H1 (cell line): ENCODE data around the gene SLC2A8. TPM values are rescaled to one million over a fixed set of nuclear protein-coding genes. Genes with fewer than 3 reads are reported as not detected.

Experiments
- CTCF ChIA-PET: fragments of 300-600 bp; sonication (Branson Sonifier 250); formaldehyde crosslinking; loops from one replicate; lab custom pipeline; 2021; ENCODE audit not compliant: partially characterized antibody; lab: Charles Lee
- POLR2A ChIA-PET: fragments of 300-600 bp; sonication (Branson Sonifier 250); formaldehyde crosslinking; loops from one replicate; lab custom pipeline; 2021; ENCODE audit warnings: inconsistent platforms; ENCODE audit not compliant: partially characterized antibody; lab: Charles Lee
- DNase-seq, 2 experiments: peaks; one replicate each; pipeline versions ENCODE4 v3.0.0 to v3.0.0-alpha.2; 2010 to 2022; ENCODE audit warnings: low spot score in 2 of 2, low read depth in 1 of 2, mixed read lengths in 1 of 2
- FAIRE-seq: peaks from 2 replicates; lab custom pipeline; 2011; peaks lifted over from hg19 to GRCh38; lab: Jason Lieb, UNC
- H2AFZ ChIP-seq: 2 replicates; pipeline ENCODE4 v1.8.1; 2012; ENCODE audit warnings: low read length, inconsistent platforms
- H2AK5ac ChIP-seq: 2 replicates; pipeline ENCODE4 v1.6.1; 2013; ENCODE audit warnings: low read depth, low read length
- H2BK120ac ChIP-seq: replicated peaks from 2 replicates; pipeline ENCODE3; 2013; ENCODE audit warnings: low read depth, low read length, inconsistent platforms
- H2BK12ac ChIP-seq: 2 replicates; pipeline ENCODE4 v1.6.1; 2013; ENCODE audit warnings: low read depth, low read length
- H2BK15ac ChIP-seq: 2 replicates; pipeline ENCODE4 v1.6.1; 2013; ENCODE audit warnings: low read length
- H2BK20ac ChIP-seq: 2 replicates; pipeline ENCODE4 v1.6.1; 2013; ENCODE audit warnings: low read length
- H2BK5ac ChIP-seq: 2 replicates; pipeline ENCODE4 v1.6.1; 2013; ENCODE audit warnings: low read depth, low read length
- H3K14ac ChIP-seq: 2 replicates; pipeline ENCODE4 v1.6.1; 2013; ENCODE audit warnings: inconsistent platforms; ENCODE audit not compliant: insufficient read length
- H3K18ac ChIP-seq: 2 replicates; pipeline ENCODE4 v1.6.1; 2013; ENCODE audit warnings: low read length; ENCODE audit errors: extremely low read depth
- H3K23ac ChIP-seq: 2 replicates; pipeline ENCODE4 v1.6.1; 2013; ENCODE audit warnings: inconsistent platforms; ENCODE audit not compliant: insufficient read length
- H3K23me2 ChIP-seq: 2 replicates; pipeline ENCODE4 v1.6.1; 2013; ENCODE audit warnings: low read depth, low read length
- H3K27ac ChIP-seq: 2 replicates; pipeline ENCODE4 v1.6.1; 2011; ENCODE audit warnings: low read depth, low read length, inconsistent platforms
- H3K27me3 ChIP-seq, 4 experiments: replicated peaks in 1 of 4; 1 replicate in 1 of 4; 2 replicates in 3 of 4; pipeline versions ENCODE4 v1.6.1 to v1.8.1; 2011 to 2013; ENCODE audit warnings: low read length in 3 of 4, mild to moderate bottlenecking in 3 of 4, inconsistent platforms in 2 of 4, mixed read lengths in 2 of 4, moderate library complexity in 1 of 4; ENCODE audit not compliant: control insufficient read depth in 3 of 4, insufficient read depth in 3 of 4; ENCODE audit errors: extremely low read depth in 1 of 4
- H3K36me3 ChIP-seq, 4 experiments: 2 replicates each; pipeline versions ENCODE4 v1.6.1 to v1.8.1; 2011 to 2013; ENCODE audit warnings: mild to moderate bottlenecking in 4 of 4, low read length in 3 of 4, moderate library complexity in 2 of 4, control low read depth in 1 of 4, inconsistent platforms in 1 of 4; ENCODE audit not compliant: insufficient read depth in 4 of 4, control insufficient read depth in 2 of 4
- H3K4ac ChIP-seq: replicated peaks from 2 replicates; pipeline ENCODE3; 2013; ENCODE audit warnings: low read length, low read depth, mixed read lengths, inconsistent platforms; ENCODE audit not compliant: insufficient read length
- H3K4me1 ChIP-seq, 4 experiments: replicated peaks in 1 of 4; 1 replicate in 1 of 4; 2 replicates in 3 of 4; pipeline versions ENCODE4 v1.6.1 to v1.8.1; 2011 to 2013; ENCODE audit warnings: low read length in 3 of 4, inconsistent platforms in 2 of 4, mixed read lengths in 1 of 4; ENCODE audit not compliant: insufficient read depth in 4 of 4, control insufficient read depth in 3 of 4
- H3K4me2 ChIP-seq, 2 experiments: 2 replicates each; pipeline versions ENCODE4 v1.6.1 to v1.8.1; 2011 to 2013; ENCODE audit warnings: low read depth in 2 of 2, low read length in 2 of 2, control low read depth in 1 of 2, inconsistent platforms in 1 of 2, mild to moderate bottlenecking in 1 of 2; ENCODE audit not compliant: insufficient read depth in 1 of 2
- H3K4me3 ChIP-seq, 4 experiments: fragments of 200-600, 300-600 bp in 1 of 4; sonication (generic), shearing (Covaris generic), sonication (Bioruptor Twin) in 1 of 4; 2 replicates each; pipeline versions ENCODE4 v1.5.1 to v1.8.1; 2011 to 2016; ENCODE audit warnings: low read length in 4 of 4, low read depth in 3 of 4, control low read depth in 2 of 4, inconsistent platforms in 2 of 4, mild to moderate bottlenecking in 2 of 4, mixed read lengths in 1 of 4, moderate library complexity in 1 of 4; ENCODE audit not compliant: insufficient read depth in 2 of 4; ENCODE audit errors: extremely low read depth in 1 of 4
- H3K56ac ChIP-seq: replicated peaks from 2 replicates; pipeline ENCODE3; 2013; ENCODE audit warnings: low read depth, mild to moderate bottlenecking, mixed read lengths, low read length, inconsistent platforms; ENCODE audit not compliant: insufficient read length
- H3K79me1 ChIP-seq: 2 replicates; pipeline ENCODE4 v1.6.1; 2013; ENCODE audit warnings: low read depth, low read length, control low read depth
- H3K79me2 ChIP-seq, 2 experiments: 2 replicates each; pipeline versions ENCODE4 v1.6.1 to v1.8.1; 2012 to 2013; ENCODE audit warnings: low read length in 2 of 2, mild to moderate bottlenecking in 2 of 2, inconsistent platforms in 1 of 2; ENCODE audit not compliant: insufficient read depth in 2 of 2, control insufficient read depth in 1 of 2
- H3K9ac ChIP-seq, 4 experiments: replicated peaks in 1 of 4; 1 replicate in 1 of 4; 2 replicates in 3 of 4; pipeline versions ENCODE4 v1.6.1 to v1.8.1; 2011 to 2013; ENCODE audit warnings: low read depth in 3 of 4, low read length in 3 of 4, control low read depth in 2 of 4, mild to moderate bottlenecking in 2 of 4, moderate library complexity in 2 of 4, inconsistent platforms in 1 of 4; ENCODE audit errors: extremely low read depth in 1 of 4
- H3K9me3 ChIP-seq, 2 experiments: 2 replicates each; pipeline versions ENCODE4 v1.6.1 to v1.8.1; 2012 to 2013; ENCODE audit warnings: mild to moderate bottlenecking in 2 of 2, moderate library complexity in 2 of 2, control low read depth in 1 of 2, inconsistent platforms in 1 of 2, low read depth in 1 of 2, low read length in 1 of 2, mixed read lengths in 1 of 2; ENCODE audit not compliant: insufficient read depth in 2 of 2
- H4K20me1 ChIP-seq, 2 experiments: replicated peaks in 1 of 2; 2 replicates each; pipeline versions ENCODE3 to v1.8.1; 2011 to 2013; ENCODE audit warnings: inconsistent platforms in 2 of 2, low read length in 2 of 2, mild to moderate bottlenecking in 1 of 2; ENCODE audit not compliant: insufficient read depth in 2 of 2, control insufficient read depth in 1 of 2
- H4K5ac ChIP-seq: 2 replicates; pipeline ENCODE4 v1.6.1; 2013; ENCODE audit warnings: low read length, low read depth, mixed read lengths, inconsistent platforms; ENCODE audit not compliant: insufficient read length
- H4K8ac ChIP-seq: 2 replicates; pipeline ENCODE4 v1.8.0; 2013; ENCODE audit warnings: mild to moderate bottlenecking, moderate library complexity, low read length, inconsistent platforms; ENCODE audit not compliant: insufficient read depth; ENCODE audit errors: extremely low read depth
- H4K91ac ChIP-seq: replicated peaks from 2 replicates; pipeline ENCODE3; 2013; ENCODE audit warnings: low read length, mixed read lengths, inconsistent platforms; ENCODE audit not compliant: insufficient read length
- ASH2L ChIP-seq: fragments of 200-600, 300-600 bp; sonication (generic); IDR thresholded peaks from one replicate; pipeline ENCODE4 v1.7.1; 2017; ENCODE audit warnings: low read length
- ATF2 ChIP-seq: IDR thresholded peaks from 2 replicates; pipeline ENCODE4 v1.6.1; 2012; ENCODE audit warnings: low read length, inconsistent platforms
- EGR1 ChIP-seq: IDR thresholded peaks from 2 replicates; pipeline ENCODE4 v1.6.1; 2011; ENCODE audit warnings: low read depth, low read length, borderline replicate concordance
- NANOG ChIP-seq: IDR thresholded peaks from 2 replicates; pipeline ENCODE4 v1.6.1; 2011; ENCODE audit warnings: low read length, low read depth, mild to moderate bottlenecking, inconsistent platforms; ENCODE audit not compliant: insufficient read depth, poor library complexity, severe bottlenecking
- SP1 ChIP-seq: IDR thresholded peaks from 2 replicates; pipeline ENCODE4 v1.6.1; 2011; ENCODE audit warnings: low read depth, low read length
- WGBS, 2 experiments: shearing (Covaris generic) in 1 of 2; methylation state at CpG; one replicate each; pipeline versions ENCODE4 v1.1.6 to v1.1.7; 2013 to 2015; ENCODE audit warnings: low lambda C conversion rate in 2 of 2, mixed read lengths in 2 of 2, inconsistent platforms in 1 of 2, low coverage in 1 of 2, missing lambda C conversion rate in 1 of 2; ENCODE audit not compliant: insufficient replicate concordance in 2 of 2, insufficient coverage in 1 of 2, insufficient read length in 1 of 2; ENCODE audit errors: extremely low coverage in 1 of 2, missing lambda C conversion rate in 1 of 2; 5-methylcytosine and 5-hydroxymethylcytosine counted together
- polyA plus RNA-seq, 7 experiments: library from polyadenylated mRNA; depleted of rRNA in 3 of 7; stranded (reverse) in 5 of 7; unstranded in 2 of 7; fragments of >200 nt in 5 of 7; fragments of 200-250 nt in 2 of 7; gene quantifications; 1 replicate in 5 of 7; 2 replicates in 1 of 7; 4 replicates in 1 of 7; pipeline versions ENCODE4 v1.2.1 to v1.2.3, GENCODE V29; 2011 to 2013; ENCODE audit warnings: missing spikeins in 2 of 7, mixed read lengths in 2 of 7
- total RNA-seq: library from RNA; stranded (reverse); fragmentation: NEBNext Ultra II Directional; extraction: Animal tissue kit (Norgen Biotek cat#: 25700); gene quantifications from 2 replicates; pipeline ENCODE4 v1.2.1, GENCODE V29; 2021
- TF ChIP-seq, protein P1 (sequence below), 3 experiments: IDR thresholded peaks; 1 replicate in 2 of 3; 2 replicates in 1 of 3; pipeline versions ENCODE4 v1.5.1 to v1.6.1; 2011; ENCODE audit warnings: low read length in 3 of 3, mild to moderate bottlenecking in 3 of 3, inconsistent platforms in 2 of 3, low read depth in 1 of 3, moderate library complexity in 1 of 3; ENCODE audit not compliant: insufficient read depth in 1 of 3; ENCODE audit errors: control extremely low read depth in 1 of 3

Gene SLC2A8
- total and polyA plus RNA-seq, 2 of the 8 experiments (the other 6 are each of a cell fraction or from before 2014, with no cell fraction given), result 24.6 to 36.4 TPM

DNA sequence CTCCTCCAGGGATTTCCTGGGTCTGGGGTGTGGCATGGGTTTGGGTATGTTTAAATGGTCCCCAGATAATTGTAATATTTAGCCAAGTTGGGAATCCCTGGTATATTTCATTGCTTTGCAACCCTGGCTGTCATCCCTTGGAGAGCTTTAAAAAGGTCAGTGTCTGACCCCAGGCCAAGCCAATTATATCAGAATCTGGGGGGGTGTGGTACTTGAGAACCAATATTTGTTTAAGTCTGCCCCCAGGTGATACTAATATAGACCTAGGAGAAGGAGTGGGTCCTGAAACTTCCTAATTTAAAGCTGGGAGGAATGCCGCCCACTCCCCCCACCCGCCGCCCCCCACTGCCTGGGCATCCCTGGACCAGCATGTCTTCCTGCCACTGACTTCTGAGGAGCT lies 38.2 kb upstream of the SLC2A8 start:
- no peak overlapping the region for H3K27ac ChIP-seq
- H4K8ac ChIP-seq, result no peak overlapping the region
- no peak overlapping the region for H2BK20ac ChIP-seq
- no peak overlapping the region for H2BK5ac ChIP-seq
- no peaks in the 10 kb centered on the region for H3K79me2 ChIP-seq
- no peaks in the 10 kb centered on the region for H3K23me2 ChIP-seq
- no peaks in the 10 kb centered on the region for H3K27me3 ChIP-seq
- no peak overlapping the region for H2AK5ac ChIP-seq
- H3K4me3 ChIP-seq, result no peak overlapping the region
- CTCF ChIA-PET, result interaction anchor here (0.9 to 2.5 kb wide), 7 partner anchors 9 to 144 kb away, joined by 3 to 33 read pairs (median 4); no protein-coding TSS in a partner anchor
- peaks cover 4 to 16% (median 9%) of the 10 kb centered on the region in 4 experiments for H3K4me1 ChIP-seq
- peaks cover 0 to 7% (median 0%) of the 10 kb centered on the region in 4 experiments; a peak in 2 of 8 replicates for H3K36me3 ChIP-seq
- H4K20me1 ChIP-seq, result no peaks in the 10 kb centered on the region
- DNase-seq (no peak), FAIRE-seq (no peak)
- no peak overlapping the region for H3K4ac ChIP-seq
- TF ChIP-seq SP1 (no peak), NANOG (no peak), EGR1 (no peak), ATF2 (no peak), ASH2L (no peak)
- TF ChIP-seq, protein P1, sequence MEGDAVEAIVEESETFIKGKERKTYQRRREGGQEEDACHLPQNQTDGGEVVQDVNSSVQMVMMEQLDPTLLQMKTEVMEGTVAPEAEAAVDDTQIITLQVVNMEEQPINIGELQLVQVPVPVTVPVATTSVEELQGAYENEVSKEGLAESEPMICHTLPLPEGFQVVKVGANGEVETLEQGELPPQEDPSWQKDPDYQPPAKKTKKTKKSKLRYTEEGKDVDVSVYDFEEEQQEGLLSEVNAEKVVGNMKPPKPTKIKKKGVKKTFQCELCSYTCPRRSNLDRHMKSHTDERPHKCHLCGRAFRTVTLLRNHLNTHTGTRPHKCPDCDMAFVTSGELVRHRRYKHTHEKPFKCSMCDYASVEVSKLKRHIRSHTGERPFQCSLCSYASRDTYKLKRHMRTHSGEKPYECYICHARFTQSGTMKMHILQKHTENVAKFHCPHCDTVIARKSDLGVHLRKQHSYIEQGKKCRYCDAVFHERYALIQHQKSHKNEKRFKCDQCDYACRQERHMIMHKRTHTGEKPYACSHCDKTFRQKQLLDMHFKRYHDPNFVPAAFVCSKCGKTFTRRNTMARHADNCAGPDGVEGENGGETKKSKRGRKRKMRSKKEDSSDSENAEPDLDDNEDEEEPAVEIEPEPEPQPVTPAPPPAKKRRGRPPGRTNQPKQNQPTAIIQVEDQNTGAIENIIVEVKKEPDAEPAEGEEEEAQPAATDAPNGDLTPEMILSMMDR (IDR thresholded peaks at IDR 0.05; ENCODE audit: control extremely low read depth in 1 of 3, insufficient read depth in 1 of 3, low read depth in 1 of 3, low read length in 3 of 3), result no peak
- POLR2A ChIA-PET, result interaction anchor here (2.7 kb wide), 1 partner anchor 11 kb away, joined by 11 read pairs; no protein-coding TSS in a partner anchor
- no peak overlapping the region for H4K91ac ChIP-seq
- H3K23ac ChIP-seq, result no peak overlapping the region
- no peak overlapping the region for H4K5ac ChIP-seq
- H2BK12ac ChIP-seq, result no peak overlapping the region
- H3K9ac ChIP-seq, result no peak overlapping the region
- H2AFZ ChIP-seq, result no peak overlapping the region
- no peaks in the 10 kb centered on the region for H3K79me1 ChIP-seq
- no peak overlapping the region for H2BK15ac ChIP-seq
- WGBS, 2 experiments, result 93% methylated on average over 2 of the region's 3 CpGs; no CpG with 5 or more reads in 1 of the 2 experiments
- H2BK120ac ChIP-seq, result no peak overlapping the region
- no peaks in the 10 kb centered on the region for H3K9me3 ChIP-seq
- H3K14ac ChIP-seq, result no peak overlapping the region
- H3K56ac ChIP-seq, result no peak overlapping the region
- H3K4me2 ChIP-seq, result no peak overlapping the region
- H3K18ac ChIP-seq, result no peak overlapping the region
